Transverse colon (tissue), 4 donors: ENCODE data around the gene PRSS27. TPM values are rescaled to one million over a fixed set of nuclear protein-coding genes. Genes with fewer than 3 reads are reported as not detected.

Source experiments
- DNase-seq: peaks from one replicate; pipeline ENCODE4 v3.0.0-alpha.2; 2019
- H3K27ac ChIP-seq, 4 donors: fragments of 200-600 bp; sonication (generic); 2 replicates each; pipeline ENCODE4 v1.5.1; 2016 to 2018; ENCODE audit warnings: inconsistent platforms in 4 of 4
- H3K27me3 ChIP-seq: fragments of 200-600 bp; sonication (generic); 2 replicates; pipeline ENCODE4 v1.5.1; 2017; ENCODE audit warnings: inconsistent platforms
- H3K36me3 ChIP-seq, 4 donors: fragments of 200-600 bp; sonication (generic); 2 replicates each; pipeline ENCODE4 v1.5.1; 2017 to 2019; ENCODE audit warnings: inconsistent platforms in 4 of 4
- H3K4me1 ChIP-seq, 4 donors: fragments of 200-600 bp; sonication (generic); 2 replicates each; pipeline ENCODE4 v1.5.1; 2017 to 2020; ENCODE audit warnings: inconsistent platforms in 4 of 4
- H3K4me3 ChIP-seq, 4 donors: fragments of 200-600 bp; sonication (generic); 1 replicate in 1 of 4; 2 replicates in 3 of 4; pipeline versions ENCODE4 v1.5.1 to v1.6.1; 2017 to 2019; ENCODE audit warnings: inconsistent platforms in 4 of 4
- H3K9me3 ChIP-seq, 2 donors: fragments of 200-600 bp; sonication (generic); 2 replicates each; pipeline ENCODE4 v1.5.1; 2017 to 2019; ENCODE audit warnings: inconsistent platforms in 2 of 2
- EP300 ChIP-seq: sonication (generic); formaldehyde crosslinking; IDR thresholded peaks from one replicate; pipeline ENCODE4 v1.6.1; 2017; ENCODE audit warnings: antibody characterized with exemption, low read depth
- POLR2A ChIP-seq: fragments of 450-650 bp; IDR thresholded peaks from one replicate; pipeline ENCODE4 v1.6.1; 2016; ENCODE audit warnings: antibody characterized with exemption, mild to moderate bottlenecking, moderate library complexity
- POLR2AphosphoS5 ChIP-seq, 3 donors: sonication (generic); formaldehyde crosslinking; IDR thresholded peaks; one replicate each; pipeline ENCODE4 v1.6.1; 2016; ENCODE audit warnings: antibody characterized with exemption in 3 of 3
- WGBS, 2 donors: methylation state at CpG; one replicate each; pipeline ENCODE4 v1.1.5; 2018; ENCODE audit warnings: low coverage in 1 of 2; 5-methylcytosine and 5-hydroxymethylcytosine counted together
- in situ Hi-C, 4 donors: fragments of 200-750 bp; cut with MboI; loops; one replicate each; pipeline versions ENCODE4 v1.15.0 to v1.15.1; 2017; ENCODE audit warnings: low sequenced_read_pairs in 3 of 4, low pct_ligation_motif_present in 1 of 4, low pct_unique_long_range_greater_than_20kb in 1 of 4
- intact Hi-C: fragments of 100-400 bp; cut with DNase I; formaldehyde crosslinking; loops from one replicate; pipeline ENCODE4 v1.15.1; 2023; ENCODE audit warnings: low total_unique reads
- total RNA-seq, 4 donors: library from RNA; depleted of rRNA; stranded (reverse); fragments of >200 nt; gene quantifications; one replicate each; pipeline ENCODE4 v1.1.0, GENCODE V29; 2016
- TF ChIP-seq, protein P1 (sequence below), 5 experiments: fragments of 200-600 bp in 3 of 5; fragments of 450-650 bp in 2 of 5; sonication (generic) in 3 of 5; IDR thresholded peaks; 1 replicate in 2 of 5; 2 replicates in 3 of 5; pipeline ENCODE4 v1.5.1; 2016 to 2017; ENCODE audit warnings: antibody characterized with exemption in 5 of 5, inconsistent platforms in 3 of 5, mild to moderate bottlenecking in 2 of 5, moderate library complexity in 1 of 5

Gene PRSS27
- total RNA-seq, 4 donors from 2014 or later, result 1.3 TPM; not detected in 3

DNA sequence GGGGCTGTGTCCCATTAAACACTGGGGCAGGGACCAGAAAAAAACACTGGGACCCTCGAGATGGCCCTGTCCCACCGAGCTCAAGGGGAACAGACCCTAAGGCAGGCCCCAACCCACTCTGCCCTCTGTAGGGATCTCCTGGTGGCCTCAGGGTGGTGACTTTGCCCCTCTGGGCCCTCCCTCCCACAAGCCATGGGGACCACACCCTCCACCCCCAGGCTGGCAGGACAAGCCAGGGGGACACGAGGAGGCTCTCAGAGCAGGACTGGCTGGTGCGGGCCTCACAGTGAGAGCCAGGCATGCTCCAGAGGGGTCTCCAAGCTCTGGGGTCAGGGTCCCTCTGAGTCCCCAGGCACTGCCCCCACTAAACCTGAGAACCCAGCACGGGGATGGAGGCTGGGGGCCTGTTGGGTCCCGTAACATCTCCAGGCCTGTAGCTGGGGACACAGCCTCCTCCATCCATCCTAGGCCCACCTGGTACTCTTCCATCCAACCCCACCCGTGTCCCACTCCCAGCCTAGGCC is 17.9 kb upstream of the PRSS27 start:
- in situ Hi-C loops, result no loop called here
- 62% methylated on average over 7 of the region's 7 CpGs; no CpG with 5 or more reads in 1 of the 2 donors for WGBS, 2 donors
- peaks cover 16% of the 10 kb centered on the region for H3K27me3 ChIP-seq

DNA sequence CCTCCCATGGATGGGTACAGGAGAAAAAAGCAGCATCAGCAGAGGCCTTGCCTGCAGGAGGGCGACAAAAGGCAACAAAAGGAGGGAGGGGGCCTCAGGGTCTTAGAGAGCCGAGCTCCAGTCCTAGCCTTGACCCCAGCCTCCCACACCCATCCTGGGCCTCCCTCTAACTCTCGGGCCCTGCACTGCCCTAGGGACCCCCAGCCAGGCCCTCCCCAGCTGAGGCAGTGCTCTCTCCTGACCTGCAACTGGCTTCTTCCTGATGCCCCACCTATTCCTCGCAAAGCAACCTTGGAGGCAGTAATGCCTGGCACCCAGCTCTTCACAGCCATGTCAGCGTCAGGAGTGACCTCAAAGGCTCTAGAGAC is 17.2 kb upstream of the PRSS27 start:
- H3K9me3 ChIP-seq, result no peaks in the 10 kb centered on the region
- peaks cover 16% of the 10 kb centered on the region for H3K27me3 ChIP-seq
- H3K36me3 ChIP-seq, result no peaks in the 10 kb centered on the region
- DNase-seq, result no peak
- no peaks in the 10 kb centered on the region for H3K4me1 ChIP-seq
- WGBS, 2 donors, result 75% methylated on average over 5 of the region's 5 CpGs; no CpG with 5 or more reads in 1 of the 2 donors
- in situ Hi-C loops (no loop called here), intact Hi-C loops (no loop called here)
- no peak overlapping the region for H3K27ac ChIP-seq
- TF ChIP-seq POLR2A (no peak), POLR2AphosphoS5 (IDR thresholded peaks at IDR 0.05) (no peak), EP300 (no peak)
- TF ChIP-seq, protein P1, sequence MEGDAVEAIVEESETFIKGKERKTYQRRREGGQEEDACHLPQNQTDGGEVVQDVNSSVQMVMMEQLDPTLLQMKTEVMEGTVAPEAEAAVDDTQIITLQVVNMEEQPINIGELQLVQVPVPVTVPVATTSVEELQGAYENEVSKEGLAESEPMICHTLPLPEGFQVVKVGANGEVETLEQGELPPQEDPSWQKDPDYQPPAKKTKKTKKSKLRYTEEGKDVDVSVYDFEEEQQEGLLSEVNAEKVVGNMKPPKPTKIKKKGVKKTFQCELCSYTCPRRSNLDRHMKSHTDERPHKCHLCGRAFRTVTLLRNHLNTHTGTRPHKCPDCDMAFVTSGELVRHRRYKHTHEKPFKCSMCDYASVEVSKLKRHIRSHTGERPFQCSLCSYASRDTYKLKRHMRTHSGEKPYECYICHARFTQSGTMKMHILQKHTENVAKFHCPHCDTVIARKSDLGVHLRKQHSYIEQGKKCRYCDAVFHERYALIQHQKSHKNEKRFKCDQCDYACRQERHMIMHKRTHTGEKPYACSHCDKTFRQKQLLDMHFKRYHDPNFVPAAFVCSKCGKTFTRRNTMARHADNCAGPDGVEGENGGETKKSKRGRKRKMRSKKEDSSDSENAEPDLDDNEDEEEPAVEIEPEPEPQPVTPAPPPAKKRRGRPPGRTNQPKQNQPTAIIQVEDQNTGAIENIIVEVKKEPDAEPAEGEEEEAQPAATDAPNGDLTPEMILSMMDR (IDR thresholded peaks at IDR 0.05), result no peak
- H3K4me3 ChIP-seq, result no peak overlapping the region

More for the DNA sequence above, 17.9 kb upstream of the PRSS27 start:
- Histone ChIP-seq H3K27ac (no peak overlapping the region), H3K36me3 (no peaks in the 10 kb centered on the region), H3K9me3 (no peaks in the 10 kb centered on the region), H3K4me3 (no peak overlapping the region), H3K4me1 (no peaks in the 10 kb centered on the region)
- no peak for TF ChIP-seq POLR2A
- TF ChIP-seq, protein P1 (IDR thresholded peaks at IDR 0.05), result no peak
- TF ChIP-seq POLR2AphosphoS5 (IDR thresholded peaks at IDR 0.05), result no peak
- TF ChIP-seq EP300, result no peak
- intact Hi-C loops, result no loop called here
- no peak for DNase-seq

DNA sequence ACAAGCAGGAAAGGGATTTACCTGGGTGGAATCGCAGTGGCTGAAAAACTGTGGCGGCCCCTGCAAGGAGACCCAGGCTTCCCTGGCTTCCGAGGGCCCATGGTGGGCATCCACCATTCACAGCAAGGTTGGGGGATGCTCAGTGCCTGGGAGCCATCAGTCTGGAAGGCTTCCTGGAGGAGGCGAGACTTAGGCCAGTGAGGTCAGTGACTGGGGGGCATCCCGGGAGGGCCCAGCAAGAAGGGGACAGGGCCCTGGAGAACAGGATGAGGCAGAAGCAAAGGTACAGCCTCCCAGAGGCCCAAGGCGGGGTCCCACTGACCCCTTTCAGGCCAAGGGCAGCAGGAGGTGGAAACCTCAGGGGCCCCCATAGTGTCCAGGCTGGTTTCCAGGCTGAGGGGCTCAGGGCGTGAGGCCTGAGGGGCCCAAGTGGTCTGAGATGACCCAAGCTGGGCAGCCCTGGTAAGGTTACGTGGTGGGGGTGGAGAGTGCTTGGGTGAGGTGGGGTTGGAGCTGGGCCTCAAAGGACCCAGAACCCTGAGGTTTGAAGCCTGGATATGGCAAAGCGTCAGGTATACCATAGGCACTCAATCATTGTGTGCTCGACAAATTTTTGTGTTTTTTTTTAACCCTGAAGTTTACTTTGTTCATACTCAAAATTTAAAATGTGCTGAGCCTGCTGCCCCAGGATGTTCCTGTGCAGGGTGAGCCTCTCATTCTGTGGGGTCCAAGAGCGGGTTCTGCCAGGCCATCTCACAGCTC is 16.6 kb upstream of the PRSS27 start:
- Histone ChIP-seq H3K27ac (no peak overlapping the region), H3K4me1 (no peaks in the 10 kb centered on the region), H3K27me3 (peaks cover 16% of the 10 kb centered on the region), H3K36me3 (no peaks in the 10 kb centered on the region), H3K4me3 (no peak overlapping the region), H3K9me3 (no peaks in the 10 kb centered on the region)
- TF ChIP-seq, protein P1 (IDR thresholded peaks at IDR 0.05), result no peak
- no peak for TF ChIP-seq EP300
- TF ChIP-seq POLR2AphosphoS5 (IDR thresholded peaks at IDR 0.05), result no peak
- TF ChIP-seq POLR2A, result no peak
- in situ Hi-C loops (no loop called here), intact Hi-C loops (no loop called here)
- no peak for DNase-seq
- WGBS, 2 donors, result 90% methylated on average over 11 of the region's 11 CpGs; no CpG with 5 or more reads in 1 of the 2 donors

DNA sequence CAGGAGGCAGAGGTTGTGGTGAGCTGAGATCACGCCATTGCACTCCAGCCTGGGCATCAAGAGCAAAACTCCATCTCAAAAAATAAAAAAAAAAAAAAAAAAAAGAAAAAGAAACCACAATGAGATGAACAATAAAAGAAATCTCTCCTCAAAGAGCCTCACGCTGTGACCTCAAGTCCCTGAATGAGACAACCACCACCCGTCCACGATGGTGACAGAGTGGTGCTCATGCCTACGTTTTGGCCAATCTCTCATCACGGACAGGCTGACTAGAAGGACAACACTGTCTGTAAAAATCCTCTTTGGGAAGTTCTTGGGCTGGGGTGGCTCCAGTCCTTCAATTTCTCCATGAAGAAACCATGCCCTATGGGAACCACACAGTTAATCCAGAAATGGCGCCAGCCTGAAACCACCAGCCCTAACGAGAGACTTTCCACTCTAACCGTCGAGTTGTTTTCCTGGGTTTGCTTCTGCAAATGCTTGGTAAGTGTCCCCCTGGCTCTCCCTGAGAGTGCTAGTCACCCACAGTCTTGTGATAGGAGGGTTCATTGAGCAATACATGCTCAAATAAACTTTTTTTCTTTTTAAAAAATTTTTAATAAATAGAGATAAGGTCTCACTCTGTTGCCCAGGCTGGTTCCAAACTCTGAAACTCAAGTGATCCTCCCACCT is 15.0 kb upstream of the PRSS27 start:
- Histone ChIP-seq H3K9me3 (no peaks in the 10 kb centered on the region), H3K27me3 (peaks cover 16% of the 10 kb centered on the region), H3K4me1 (no peaks in the 10 kb centered on the region), H3K27ac (no peak overlapping the region), H3K4me3 (no peak overlapping the region), H3K36me3 (no peaks in the 10 kb centered on the region)
- intact Hi-C loops, result no loop called here
- DNase-seq, result no peak
- TF ChIP-seq EP300 (no peak), POLR2AphosphoS5 (IDR thresholded peaks at IDR 0.05) (no peak)
- TF ChIP-seq, protein P1 (IDR thresholded peaks at IDR 0.05), result no peak
- WGBS, 2 donors, result 84 to 96% methylated on average over 4 to 10 of the region's 10 CpGs
- in situ Hi-C loops, result no loop called here
